NCI-H1092 treated with DMSO at 0.1 percent for 48 hours (cell line): Measurements from ENCODE around the gene JAM2.
"Not testable (repeated sequence)": the region's sequence is repeated elsewhere in the genome, so short reads cannot be mapped to it uniquely, and the experiment has no call there.

Experiments used
- DNase-seq: peaks from one replicate; lab custom pipeline; 2025; lab: John Stamatoyannopoulos, UW

JAM2 gene, protein sequence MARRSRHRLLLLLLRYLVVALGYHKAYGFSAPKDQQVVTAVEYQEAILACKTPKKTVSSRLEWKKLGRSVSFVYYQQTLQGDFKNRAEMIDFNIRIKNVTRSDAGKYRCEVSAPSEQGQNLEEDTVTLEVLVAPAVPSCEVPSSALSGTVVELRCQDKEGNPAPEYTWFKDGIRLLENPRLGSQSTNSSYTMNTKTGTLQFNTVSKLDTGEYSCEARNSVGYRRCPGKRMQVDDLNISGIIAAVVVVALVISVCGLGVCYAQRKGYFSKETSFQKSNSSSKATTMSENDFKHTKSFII

DNA sequence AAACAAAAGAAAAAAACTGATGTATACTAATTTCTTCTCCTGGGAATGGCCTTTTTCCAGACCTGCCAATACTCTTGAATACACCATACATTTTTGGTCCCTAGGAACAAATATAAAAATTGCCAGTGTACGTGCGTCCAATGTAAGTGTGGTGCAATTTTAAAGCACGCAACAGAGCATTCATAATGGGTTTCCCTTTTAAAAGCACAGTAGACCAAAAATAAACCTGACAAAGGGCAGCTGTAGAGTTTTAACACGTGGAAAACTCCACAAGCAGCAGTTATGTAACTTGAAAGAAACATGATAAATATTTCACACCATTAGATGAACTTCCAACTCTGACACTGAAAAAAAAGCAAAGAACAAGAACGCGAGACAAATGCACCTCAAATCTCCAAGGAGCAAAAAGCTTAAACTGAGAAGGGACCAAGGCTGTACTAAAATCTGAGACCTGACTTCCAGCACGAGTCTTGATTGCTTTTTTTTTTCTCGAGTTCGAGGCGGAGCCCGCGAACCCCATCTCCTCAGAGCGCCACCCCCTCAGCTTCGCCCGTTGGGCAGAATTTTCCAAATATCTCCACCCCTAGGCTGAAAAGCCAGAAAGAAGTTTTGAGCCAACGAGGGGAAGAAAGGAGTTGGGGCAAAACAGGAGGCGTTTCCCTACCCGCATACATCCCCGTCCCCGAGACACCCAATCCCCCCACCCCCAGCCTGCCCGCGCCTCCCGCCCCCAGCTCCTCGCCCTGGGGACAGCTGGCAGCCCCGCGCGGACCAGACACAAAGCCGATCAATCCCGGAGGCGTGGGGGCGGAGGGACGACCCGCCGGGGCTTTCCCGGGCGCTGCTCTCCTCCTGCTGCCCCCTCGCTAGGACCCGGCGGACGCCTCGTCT lies at the start of gene JAM2:
Gene JAM2, plus strand, starts transcription at position 599 of the 891 bp plus-strand sequence. CDS start 564 bp downstream, outside the sequence.
- DNase-seq, result peak; percentile 62

DNA sequence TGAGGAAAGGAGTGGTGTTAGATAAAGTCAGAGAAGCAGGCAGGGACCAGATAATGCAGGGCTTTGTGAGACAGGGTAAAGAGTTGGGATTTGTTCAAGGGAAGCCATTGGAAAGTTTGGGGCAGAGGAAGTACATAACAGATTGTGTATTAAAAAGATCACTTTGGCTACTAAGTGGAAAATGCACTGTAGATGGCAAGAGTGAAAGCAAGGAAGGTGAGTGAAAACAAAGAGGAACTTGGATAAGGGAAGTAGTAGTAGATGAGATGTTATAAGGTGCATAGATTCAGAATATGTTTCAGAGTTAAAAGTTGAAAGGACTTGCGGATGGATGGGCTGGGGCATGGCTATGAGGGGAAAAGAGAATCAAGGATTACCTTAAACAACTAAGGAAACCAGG lies 49.2 kb upstream of the JAM2 start:
- no peak for DNase-seq

DNA sequence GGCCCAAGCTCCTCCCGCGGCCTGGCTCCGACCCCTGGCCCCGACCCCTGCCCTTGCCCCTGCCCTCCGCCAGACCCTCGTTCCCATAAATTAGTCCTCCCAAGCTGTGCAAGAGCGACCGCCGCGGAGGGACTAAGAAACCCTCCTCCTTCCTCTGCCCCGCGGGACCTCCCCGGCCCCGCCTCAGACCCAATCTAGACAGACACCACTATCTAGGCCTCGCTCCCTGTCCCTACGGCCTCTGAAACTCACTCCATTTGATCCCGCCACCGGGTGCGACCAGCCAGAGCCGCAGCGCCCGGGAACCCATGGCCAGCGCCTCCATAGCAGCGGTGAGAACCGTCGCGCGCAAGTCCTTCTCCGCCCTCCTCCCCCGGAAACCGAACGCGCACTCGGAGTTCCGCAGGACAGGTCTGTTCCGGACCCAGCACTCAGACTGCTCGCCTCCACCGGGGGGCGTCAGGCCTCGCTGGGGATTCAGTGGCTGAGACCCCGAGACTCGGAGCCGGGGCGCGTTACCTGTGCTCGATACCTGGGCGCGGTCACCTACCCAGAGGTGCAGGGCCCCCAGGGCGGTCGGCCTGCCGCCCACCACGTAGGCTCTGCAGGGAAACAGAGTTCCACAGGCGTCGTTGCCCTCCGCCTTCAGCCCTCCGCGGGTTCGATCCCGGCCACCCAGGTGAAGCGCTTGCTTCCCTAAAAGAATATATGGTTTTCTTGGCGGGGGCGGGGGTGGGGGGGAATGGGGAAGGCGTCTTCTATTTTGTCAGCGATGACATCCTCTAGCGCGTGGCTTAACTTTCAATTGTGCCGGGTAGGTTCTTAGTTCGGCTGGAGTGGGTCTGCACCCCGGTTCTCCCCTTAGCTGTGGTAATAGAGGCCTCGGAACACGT lies 31.7 kb upstream of the JAM2 start, which contains the start of gene MRPL39:
Gene MRPL39, minus strand, starts transcription at position 331 of the 893 bp plus-strand sequence. Its CDS starts 6 bp downstream, at position 325.
- DNase-seq, result peak; percentile 84

- DNase-seq, result peak; percentile 69
Measured at GRCh38 chr21:25608044-25608737, 30.9 kb upstream of the JAM2 start.

GRCh38 chr21:25614441-25614840 lies 24.6 kb upstream of the JAM2 start:
- no peak for DNase-seq

DNA sequence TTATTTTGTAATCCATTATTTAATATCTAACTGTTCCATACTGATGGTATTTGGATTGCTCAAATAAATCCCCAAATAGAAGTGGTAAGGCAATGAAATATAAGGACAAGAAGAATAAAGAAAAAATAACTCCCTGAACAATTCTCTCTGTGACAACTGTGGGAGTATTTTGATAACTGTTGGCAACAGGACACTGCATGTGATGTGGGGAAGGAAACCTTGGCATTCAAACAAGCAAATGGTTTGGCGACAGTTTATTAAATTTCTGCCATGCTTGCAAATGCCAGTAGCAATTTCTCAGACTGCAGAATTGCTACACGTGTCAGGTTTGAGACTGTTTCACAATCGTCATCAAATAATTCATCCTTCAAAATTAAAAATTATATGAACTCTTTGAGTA lies 23.2 kb upstream of the JAM2 start:
- DNase-seq, result no peak

- DNase-seq, result no peak
Measured at GRCh38 chr21:25619198-25619597, 19.9 kb upstream of the JAM2 start.

DNA sequence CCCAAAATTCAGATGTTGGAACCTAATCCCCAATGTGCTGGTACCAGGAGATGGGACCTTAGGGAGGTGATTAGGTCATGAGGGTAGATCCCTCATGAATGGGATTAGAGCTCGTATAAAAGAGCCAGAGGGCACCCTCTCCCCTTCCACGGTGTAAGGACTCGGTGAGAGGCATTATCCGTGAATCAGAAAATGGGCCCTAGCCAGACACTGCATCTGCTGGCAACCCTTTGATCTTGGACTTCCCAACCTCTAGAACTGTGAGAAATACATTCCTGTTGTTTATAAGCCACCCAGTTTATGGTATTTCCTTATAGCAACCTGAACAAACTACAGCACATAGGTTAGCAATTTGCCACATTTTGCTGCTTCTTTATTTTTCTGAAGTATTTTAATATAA lies 14.5 kb upstream of the JAM2 start:
- no peak for DNase-seq

- no peak for DNase-seq
Measured at GRCh38 chr21:25625036-25625435, 14.0 kb upstream of the JAM2 start.

GRCh38 chr21:25625776-25626555 lies 13.1 kb upstream of the JAM2 start:
- DNase-seq, result not testable (repeated sequence)

GRCh38 chr21:25626757-25627156 lies 12.3 kb upstream of the JAM2 start:
- no peak for DNase-seq

GRCh38 chr21:25632296-25632695 lies 6.8 kb upstream of the JAM2 start:
- no peak for DNase-seq

DNA sequence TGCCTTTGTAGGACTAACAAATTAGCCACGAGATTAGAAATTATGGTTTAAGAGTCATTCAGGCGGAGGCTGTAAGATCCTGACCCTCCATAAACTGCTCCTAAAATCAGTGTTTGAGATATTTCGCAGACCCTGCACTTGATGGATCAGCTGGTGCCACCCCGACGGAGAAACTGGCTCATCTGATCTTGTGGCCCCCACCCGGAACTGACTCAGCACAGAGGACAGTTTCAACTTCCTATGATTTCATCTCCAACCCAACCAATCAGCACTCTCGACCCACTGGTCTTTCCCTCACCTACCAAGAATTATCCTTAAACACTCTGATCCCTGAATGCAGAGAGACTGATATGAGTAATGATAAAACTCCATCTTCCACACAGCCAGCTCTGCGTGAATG lies 3.7 kb upstream of the JAM2 start:
- DNase-seq, result no peak

DNA sequence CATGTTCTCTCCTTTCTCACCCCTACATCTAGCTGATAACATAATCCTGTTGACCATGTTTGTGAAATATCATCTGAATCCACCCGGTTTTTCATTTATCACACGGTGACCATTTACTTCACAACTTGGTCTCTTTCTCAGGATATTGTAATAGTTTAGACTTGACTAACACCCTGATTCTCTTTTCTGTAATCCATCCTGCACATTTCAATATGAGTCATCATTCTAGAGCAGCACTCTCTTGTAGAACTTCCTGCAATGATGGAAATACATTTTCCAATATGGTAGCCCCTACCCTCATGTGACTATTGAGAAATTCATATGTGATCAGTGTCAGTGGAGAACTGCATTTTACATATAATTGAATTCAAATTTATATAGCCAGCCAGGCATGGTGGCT lies 2.3 kb upstream of the JAM2 start:
- DNase-seq, result no peak

GRCh38 chr21:25637851-25638659 lies 1.0 kb upstream of the JAM2 start:
- no peak for DNase-seq

DNA sequence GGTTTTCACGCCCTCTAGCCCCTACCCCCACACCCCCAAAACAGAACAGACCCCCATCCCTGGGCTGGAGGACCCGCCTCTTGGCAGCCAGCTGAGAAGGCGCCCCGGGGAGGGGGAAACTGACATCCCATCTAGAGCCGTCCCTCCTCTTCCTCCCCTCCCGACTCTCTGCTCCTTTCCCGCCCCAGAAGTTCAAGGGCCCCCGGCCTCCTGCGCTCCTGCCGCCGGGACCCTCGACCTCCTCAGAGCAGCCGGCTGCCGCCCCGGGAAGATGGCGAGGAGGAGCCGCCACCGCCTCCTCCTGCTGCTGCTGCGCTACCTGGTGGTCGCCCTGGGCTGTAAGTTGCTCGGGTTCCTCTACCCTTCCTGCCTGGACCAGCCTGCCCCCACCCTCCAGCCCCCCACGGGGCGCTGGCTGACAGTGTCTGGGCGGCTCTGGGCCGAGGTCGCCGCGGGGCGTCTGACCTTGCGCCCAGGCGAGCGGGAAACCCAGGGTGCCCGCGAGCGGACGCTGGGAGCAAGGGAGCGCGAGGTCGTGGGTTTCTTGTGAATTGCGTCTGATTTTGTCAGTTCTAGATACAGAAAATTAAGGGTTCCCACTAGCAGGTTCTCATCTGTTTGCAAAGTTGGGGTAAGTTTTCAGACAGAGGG lies 618 bp downstream of the JAM2 start:
- peak; percentile 62 for DNase-seq

GRCh38 chr21:25640202-25640942 lies 1.3 kb downstream of the JAM2 start:
- DNase-seq, result no peak

GRCh38 chr21:25640943-25641292 lies 1.9 kb downstream of the JAM2 start:
- DNase-seq, result no peak

DNA sequence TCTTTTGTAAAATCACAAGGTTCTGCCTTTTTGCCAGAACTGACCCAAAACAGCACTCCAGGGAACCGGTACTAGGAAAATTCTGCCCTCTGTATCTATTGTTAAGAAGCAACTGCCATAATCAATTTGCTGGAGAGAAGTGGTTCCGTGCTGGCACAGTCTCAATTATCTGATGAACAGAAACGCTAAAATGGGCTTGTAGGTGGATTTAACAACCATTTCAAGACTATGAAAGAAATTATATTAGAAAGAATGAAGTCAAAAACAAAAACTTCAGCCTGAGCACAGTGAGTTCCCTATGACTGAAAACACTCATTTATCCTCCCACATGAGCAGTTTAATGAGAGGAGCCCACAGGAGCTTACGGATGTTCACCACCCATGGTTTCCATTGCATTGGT lies 4.4 kb downstream of the JAM2 start:
- DNase-seq, result no peak
